ENCODE data around the gene JSRP1. TPM values are rescaled to one million over a fixed set of nuclear protein-coding genes. Genes with fewer than 3 reads are reported as not detected.

The JSRP1 gene
- total RNA-seq, 1 donor from 2014 or later, result not detected

- DNase-seq (ENCODE audit: low spot score in 2 of 2), result no peak
- H3K27ac ChIP-seq, result no peak overlapping the region
- no peak for TF ChIP-seq CTCF (IDR thresholded peaks at IDR 0.05)
- H3K4me3 ChIP-seq, result no peak overlapping the region
- intact Hi-C loops (cut with DNase I), result no loop called here
- H3K27me3 ChIP-seq, result no peaks in the 10 kb centered on the region
- no peaks in the 10 kb centered on the region for H3K9me3 ChIP-seq
- no peaks in the 10 kb centered on the region for H3K4me1 ChIP-seq
- peaks cover 65 to 79% of the 10 kb centered on the region in 2 donors for H3K36me3 ChIP-seq
Measured at GRCh38 chr19:2210206-2210605, 46.0 kb downstream of the JSRP1 start.

- Histone ChIP-seq H3K4me1 (no peaks in the 10 kb centered on the region), H3K27me3 (no peaks in the 10 kb centered on the region), H3K36me3 (peaks cover 57 to 71% of the 10 kb centered on the region in 2 donors), H3K4me3 (no peak overlapping the region), H3K27ac (no peak overlapping the region), H3K9me3 (no peaks in the 10 kb centered on the region)
- TF ChIP-seq CTCF (IDR thresholded peaks at IDR 0.05), result no peak
- intact Hi-C loops (cut with DNase I), result no loop called here
- DNase-seq (ENCODE audit: low spot score in 2 of 2), result no peak
Measured at GRCh38 chr19:2209408-2209807, 46.8 kb downstream of the JSRP1 start.

GRCh38 chr19:2208975-2209374, 47.2 kb downstream of the JSRP1 start:
- Histone ChIP-seq H3K27me3 (no peaks in the 10 kb centered on the region), H3K36me3 (peaks cover 52 to 69% of the 10 kb centered on the region in 2 donors), H3K4me3 (no peak overlapping the region), H3K4me1 (no peaks in the 10 kb centered on the region), H3K9me3 (no peaks in the 10 kb centered on the region), H3K27ac (no peak overlapping the region)
- intact Hi-C loops (cut with DNase I), result no loop called here
- no peak for TF ChIP-seq CTCF (IDR thresholded peaks at IDR 0.05)
- no peak for DNase-seq (ENCODE audit: low spot score in 2 of 2)

GRCh38 chr19:2207991-2208860, 48.0 kb downstream of the JSRP1 start:
- no peak overlapping the region for H3K4me3 ChIP-seq
- no peak for DNase-seq (ENCODE audit: low spot score in 2 of 2)
- no peak overlapping the region for H3K27ac ChIP-seq
- H3K36me3 ChIP-seq, result peaks cover 46 to 69% of the 10 kb centered on the region in 2 donors
- no peak for TF ChIP-seq CTCF (IDR thresholded peaks at IDR 0.05)
- H3K27me3 ChIP-seq, result no peaks in the 10 kb centered on the region
- intact Hi-C loops (cut with DNase I), result no loop called here
- H3K4me1 ChIP-seq, result no peaks in the 10 kb centered on the region
- no peaks in the 10 kb centered on the region for H3K9me3 ChIP-seq

GRCh38 chr19:2207008-2207407, 49.2 kb downstream of the JSRP1 start:
- intact Hi-C loops (cut with DNase I), result no loop called here
- Histone ChIP-seq H3K9me3 (no peaks in the 10 kb centered on the region), H3K36me3 (peaks cover 43 to 69% of the 10 kb centered on the region in 2 donors), H3K4me1 (no peaks in the 10 kb centered on the region), H3K27me3 (no peaks in the 10 kb centered on the region), H3K4me3 (no peak overlapping the region), H3K27ac (no peak overlapping the region)
- TF ChIP-seq CTCF (IDR thresholded peaks at IDR 0.05), result no peak
- DNase-seq (ENCODE audit: low spot score in 2 of 2), result no peak

Measured in ascending aorta (tissue), 2 donors.